ENCODE results near the gene C19orf44. TPM values are rescaled to one million over a fixed set of nuclear protein-coding genes. Genes with fewer than 3 reads are reported as not detected.

Gene C19orf44
- total and polyA plus RNA-seq, 9 donors: 2.8 to 9.3 (median 8.1) TPM

- Histone ChIP-seq H3K27me3 (ENCODE audit: control insufficient read depth, insufficient read depth, low read length) (no peaks in the 10 kb centered on the region), H3K4me1 (ENCODE audit: control insufficient read depth, insufficient read depth, low read length) (peaks cover 28% of the 10 kb centered on the region), H3K36me3 (ENCODE audit: control insufficient read depth, insufficient read depth, low read length) (peaks cover 53% of the 10 kb centered on the region), H3K27ac (ENCODE audit: low read length) (no peak overlapping the region), H3K9me3 (replicated peaks; ENCODE audit: control insufficient read depth, low read depth, low read length) (no peaks in the 10 kb centered on the region), H3K4me3 (ENCODE audit: low read length) (no peak overlapping the region)
- DNase-seq: no peak
- WGBS (ENCODE audit: insufficient coverage): 88% methylated on average over 13 of the region's 17 CpGs
These were observed 73.6 kb downstream of the C19orf44 start for GRCh38 chr19:16569609-16570320.

Other genes with a start within 250 kb of the C19orf44 start
- 15.3 TPM for gene KLF2, start 171.6 kb upstream of the C19orf44 start, total RNA-seq
- gene KLF2, start 171.6 kb upstream of the C19orf44 start, polyA plus RNA-seq (ENCODE audit: insufficient read depth in 1 of 8, insufficient read length in 8 of 8, low replicate concordance in 1 of 8): 10 to 100 TPM; 62.6 to 99.1 (median 81.1) TPM
- 9.3 TPM for gene EPS15L1, start 24.4 kb upstream of the C19orf44 start, total RNA-seq
- gene EPS15L1, start 24.4 kb upstream of the C19orf44 start, polyA plus RNA-seq (ENCODE audit: insufficient read depth in 1 of 8, insufficient read length in 8 of 8, low replicate concordance in 1 of 8): 10 to 100 TPM; 19.1 to 27.7 (median 23.1) TPM
- gene CALR3, start 227 bp upstream of the C19orf44 start, total RNA-seq: not detected
- under 1 TPM in 2 of 8 donors, not detected in 6; 0.17 to 0.22 TPM for gene CALR3, start 227 bp upstream of the C19orf44 start, polyA plus RNA-seq (ENCODE audit: insufficient read depth in 1 of 8, insufficient read length in 8 of 8, low replicate concordance in 1 of 8)
- gene CHERP, start 46.0 kb downstream of the C19orf44 start, total RNA-seq: 3.5 TPM
- gene CHERP, start 46.0 kb downstream of the C19orf44 start, polyA plus RNA-seq (ENCODE audit: insufficient read depth in 1 of 8, insufficient read length in 8 of 8, low replicate concordance in 1 of 8): 10 to 100 TPM; 25.1 to 42.4 (median 36.8) TPM
- 16.1 TPM for gene SLC35E1, start 76.0 kb downstream of the C19orf44 start, total RNA-seq
- gene SLC35E1, start 76.0 kb downstream of the C19orf44 start, polyA plus RNA-seq (ENCODE audit: insufficient read depth in 1 of 8, insufficient read length in 8 of 8, low replicate concordance in 1 of 8): 10 to 100 TPM; 24.0 to 34.7 (median 28.7) TPM
- gene MED26, start 131.8 kb downstream of the C19orf44 start, total RNA-seq: 5.3 TPM
- gene MED26, start 131.8 kb downstream of the C19orf44 start, polyA plus RNA-seq (ENCODE audit: insufficient read depth in 1 of 8, insufficient read length in 8 of 8, low replicate concordance in 1 of 8): 1 to 10 TPM; 6.2 to 8.0 (median 6.9) TPM
- gene SMIM7, start 163.8 kb downstream of the C19orf44 start, total RNA-seq: 70.1 TPM
- 10 to 100 TPM; 50.4 to 66.8 (median 56.7) TPM for gene SMIM7, start 163.8 kb downstream of the C19orf44 start, polyA plus RNA-seq (ENCODE audit: insufficient read depth in 1 of 8, insufficient read length in 8 of 8, low replicate concordance in 1 of 8)
- 86.7 TPM for gene TMEM38A, start 164.7 kb downstream of the C19orf44 start, total RNA-seq
- 100 to 1,000 TPM in 7 of 8 donors, 10 to 100 TPM in 1; 78.3 to 175 (median 123) TPM for gene TMEM38A, start 164.7 kb downstream of the C19orf44 start, polyA plus RNA-seq (ENCODE audit: insufficient read depth in 1 of 8, insufficient read length in 8 of 8, low replicate concordance in 1 of 8)
- 0.09 TPM for gene NWD1, start 223.5 kb downstream of the C19orf44 start, total RNA-seq
- gene NWD1, start 223.5 kb downstream of the C19orf44 start, polyA plus RNA-seq (ENCODE audit: insufficient read depth in 1 of 8, insufficient read length in 8 of 8, low replicate concordance in 1 of 8): under 1 TPM; 0.06 to 0.19 (median 0.09) TPM

Measured in muscle of leg (tissue), 11 donors.